Body of pancreas (tissue), 4 donors: ENCODE results near the gene CNGB1.

ENCODE experiments used
- CTCF ChIP-seq, 7 experiments: fragments of 450-650 bp in 4 of 7; fragments of 200-600 bp in 3 of 7; sonication (generic) in 3 of 7; IDR thresholded peaks; one replicate each; pipeline ENCODE4 v1.5.1; 2016 to 2019; ENCODE audit warnings: antibody characterized with exemption in 7 of 7
- POLR2A ChIP-seq, 3 donors: fragments of 450-650 bp; IDR thresholded peaks; one replicate each; pipeline ENCODE4 v1.6.1; 2016; ENCODE audit warnings: antibody characterized with exemption in 3 of 3, mild to moderate bottlenecking in 2 of 3

- no peak for TF ChIP-seq CTCF (IDR thresholded peaks at IDR 0.05)
- TF ChIP-seq POLR2A (IDR thresholded peaks at IDR 0.05) = no peak
Measured at GRCh38 chr16:57961538-57961937, 9.4 kb downstream of the CNGB1 start.
